ENCODE measurements around the gene SELENOM.
A peak's percentile ranks its signal among the peaks of the same experiment; 100 is the strongest.
"Not testable (repeated sequence)": the region's sequence is repeated elsewhere in the genome, so short reads cannot be mapped to it uniquely, and the experiment has no call there.

SELENOM gene

DNA sequence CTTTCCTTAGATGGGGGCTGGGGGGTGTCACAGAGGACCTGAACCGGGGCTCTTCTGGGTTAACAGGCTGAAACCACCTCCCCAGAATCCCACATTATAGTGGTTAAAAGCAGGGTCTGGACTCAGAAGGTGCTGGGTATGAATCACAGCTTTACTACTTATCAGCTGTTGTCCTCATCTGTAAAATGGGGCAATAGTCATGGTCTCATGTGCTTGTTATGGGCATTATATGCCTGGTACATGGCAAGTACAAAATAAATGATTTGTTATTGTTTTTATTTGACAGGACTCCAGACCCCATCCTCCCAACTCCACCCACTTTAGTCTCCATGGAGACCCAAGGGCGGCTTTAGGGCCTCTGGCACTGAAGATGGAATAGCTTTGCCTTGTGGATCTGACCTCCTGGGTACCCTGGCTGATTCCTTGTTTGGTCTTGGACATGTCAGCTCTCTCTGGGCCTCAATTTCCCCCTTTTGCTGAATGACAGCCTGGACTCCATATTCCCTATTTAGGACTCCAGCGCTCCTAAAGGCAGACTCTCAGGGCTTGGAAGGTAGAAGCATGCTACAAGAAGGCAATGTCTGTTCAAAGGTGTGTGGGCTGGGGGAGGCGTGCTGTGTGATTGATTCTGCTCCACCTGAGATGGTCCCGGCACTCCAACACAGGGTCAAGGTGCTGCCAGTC is 27.1 kb downstream of the SELENOM start:
- Histone ChIP-seq H3K9ac (ENCODE audit: low read length) (peak overlapping the region; percentile 93), H3K9me3 (ENCODE audit: control insufficient read depth, low read length) (no peaks in the 10 kb centered on the region), H3K4me3 (ENCODE audit: low read length) (peak overlapping the region; percentile 91), H3K36me3 (ENCODE audit: control insufficient read depth, insufficient read depth, low read length, severe bottlenecking) (no peaks in the 10 kb centered on the region), H3K4me1 (ENCODE audit: control insufficient read depth, insufficient read depth, low read length) (peaks cover 42% of the 10 kb centered on the region), H3K27me3 (replicated peaks; ENCODE audit: control insufficient read depth, insufficient read depth, low read length) (no peaks in the 10 kb centered on the region)
- no peak for DNase-seq (ENCODE audit: low read depth)

DNA sequence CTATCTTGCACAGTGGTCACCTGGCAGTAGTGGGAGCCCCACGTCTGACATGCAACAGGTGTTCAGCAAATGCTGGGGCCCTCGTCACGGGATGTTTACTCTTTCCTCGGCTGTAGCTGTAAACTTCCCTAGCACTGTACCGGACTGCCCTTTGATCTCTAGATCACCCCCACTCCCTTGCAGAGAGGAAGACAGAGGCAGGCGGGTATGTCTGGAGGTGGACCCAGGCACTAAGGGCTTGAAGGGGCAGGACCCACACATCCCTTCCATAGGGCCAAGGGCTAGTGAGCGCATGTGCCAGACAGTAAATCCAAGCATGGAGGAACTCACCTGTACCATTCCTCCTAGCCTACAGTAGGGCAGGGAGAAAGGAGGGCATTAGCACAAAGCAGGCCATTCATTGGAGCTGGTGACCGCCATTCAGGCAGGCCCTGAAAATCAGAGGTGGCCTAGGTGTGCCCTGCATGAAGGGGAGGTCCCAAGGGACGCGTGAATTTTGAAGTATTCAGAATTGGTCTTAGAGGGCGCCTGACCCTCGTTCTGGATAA is 28.2 kb downstream of the SELENOM start:
- Histone ChIP-seq H3K4me3 (ENCODE audit: low read length) (no peak overlapping the region), H3K4me1 (ENCODE audit: control insufficient read depth, insufficient read depth, low read length) (peaks cover 40% of the 10 kb centered on the region), H3K36me3 (ENCODE audit: control insufficient read depth, insufficient read depth, low read length, severe bottlenecking) (no peaks in the 10 kb centered on the region), H3K9ac (ENCODE audit: low read length) (no peak overlapping the region), H3K9me3 (ENCODE audit: control insufficient read depth, low read length) (no peaks in the 10 kb centered on the region), H3K27me3 (replicated peaks; ENCODE audit: control insufficient read depth, insufficient read depth, low read length) (no peaks in the 10 kb centered on the region)
- DNase-seq (ENCODE audit: low read depth): no peak

DNA sequence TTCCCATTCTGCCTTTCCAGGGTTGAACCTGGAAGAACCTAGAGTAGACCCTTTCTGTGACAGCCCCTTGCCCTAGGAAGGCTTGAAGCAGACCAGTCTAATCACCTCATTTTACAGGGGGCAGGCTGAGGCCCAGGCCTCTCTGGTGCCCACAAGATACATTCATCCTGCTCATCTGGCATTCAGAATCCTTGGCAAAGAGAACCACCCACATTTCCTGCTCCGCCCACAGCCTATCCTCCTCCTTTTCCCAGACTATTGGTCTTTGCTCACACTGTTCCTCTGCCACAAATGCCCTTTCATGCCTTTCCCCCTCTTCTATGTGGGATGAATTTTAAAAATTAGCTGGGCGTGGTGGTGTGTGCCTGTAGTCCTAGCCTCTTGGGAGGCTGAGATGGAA is 29.0 kb downstream of the SELENOM start:
- H3K9ac ChIP-seq (ENCODE audit: low read length); H3K27me3 ChIP-seq (replicated peaks; ENCODE audit: control insufficient read depth, insufficient read depth, low read length); H3K9me3 ChIP-seq (ENCODE audit: control insufficient read depth, low read length); H3K36me3 ChIP-seq (ENCODE audit: control insufficient read depth, insufficient read depth, low read length, severe bottlenecking); H3K4me3 ChIP-seq (ENCODE audit: low read length); DNase-seq (ENCODE audit: low read depth): not testable (repeated sequence)
- peaks cover 32% of the 10 kb centered on the region for H3K4me1 ChIP-seq (ENCODE audit: control insufficient read depth, insufficient read depth, low read length)

- Histone ChIP-seq H3K4me1 (ENCODE audit: control insufficient read depth, insufficient read depth, low read length) (peaks cover 26% of the 10 kb centered on the region), H3K4me3 (ENCODE audit: low read length) (no peak overlapping the region), H3K9ac (ENCODE audit: low read length) (no peak overlapping the region), H3K27me3 (replicated peaks; ENCODE audit: control insufficient read depth, insufficient read depth, low read length) (no peaks in the 10 kb centered on the region), H3K36me3 (ENCODE audit: control insufficient read depth, insufficient read depth, low read length, severe bottlenecking) (no peaks in the 10 kb centered on the region), H3K9me3 (ENCODE audit: control insufficient read depth, low read length) (no peaks in the 10 kb centered on the region)
- DNase-seq (ENCODE audit: low read depth): no peak
Observed at GRCh38 chr22:31077681-31078080, 29.7 kb downstream of the SELENOM start.

DNA sequence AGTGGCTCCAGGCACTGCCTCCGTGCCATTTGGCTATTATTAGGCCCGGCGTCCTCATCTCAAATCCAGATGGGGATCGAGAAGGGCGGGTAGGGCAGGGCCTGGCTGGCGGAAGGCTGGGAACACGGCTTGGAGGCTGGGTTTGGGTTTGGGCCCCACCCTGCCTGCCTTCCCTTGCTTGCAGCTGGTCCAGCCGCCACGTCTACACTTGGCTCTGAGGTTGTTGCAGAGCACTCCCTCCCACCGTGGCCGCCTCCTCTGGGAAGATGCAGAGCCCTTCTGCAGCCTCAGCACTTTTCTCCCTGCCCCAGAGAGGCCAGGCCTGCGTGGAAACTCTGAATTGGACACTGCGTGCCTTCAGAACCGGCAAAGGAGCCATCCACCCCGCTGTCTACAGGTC is 31.4 kb downstream of the SELENOM start:
- Histone ChIP-seq H3K4me1 (ENCODE audit: control insufficient read depth, insufficient read depth, low read length) (peaks cover 14% of the 10 kb centered on the region), H3K27me3 (replicated peaks; ENCODE audit: control insufficient read depth, insufficient read depth, low read length) (no peaks in the 10 kb centered on the region), H3K4me3 (ENCODE audit: low read length) (no peak overlapping the region), H3K9ac (ENCODE audit: low read length) (peak overlapping the region; percentile 83), H3K9me3 (ENCODE audit: control insufficient read depth, low read length) (no peaks in the 10 kb centered on the region), H3K36me3 (ENCODE audit: control insufficient read depth, insufficient read depth, low read length, severe bottlenecking) (no peaks in the 10 kb centered on the region)
- DNase-seq (ENCODE audit: low read depth): no peak

GRCh38 chr22:31073545-31074145 is 33.7 kb downstream of the SELENOM start:
- H3K36me3 ChIP-seq (ENCODE audit: control insufficient read depth, insufficient read depth, low read length, severe bottlenecking); H3K27me3 ChIP-seq (replicated peaks; ENCODE audit: control insufficient read depth, insufficient read depth, low read length); DNase-seq (ENCODE audit: low read depth); H3K9ac ChIP-seq (ENCODE audit: low read length); H3K4me1 ChIP-seq (ENCODE audit: control insufficient read depth, insufficient read depth, low read length); H3K4me3 ChIP-seq (ENCODE audit: low read length); H3K9me3 ChIP-seq (ENCODE audit: control insufficient read depth, low read length): not testable (repeated sequence)

GRCh38 chr22:31073125-31073524 is 34.2 kb downstream of the SELENOM start:
- H3K9ac ChIP-seq (ENCODE audit: low read length); H3K9me3 ChIP-seq (ENCODE audit: control insufficient read depth, low read length); H3K4me1 ChIP-seq (ENCODE audit: control insufficient read depth, insufficient read depth, low read length); H3K36me3 ChIP-seq (ENCODE audit: control insufficient read depth, insufficient read depth, low read length, severe bottlenecking); DNase-seq (ENCODE audit: low read depth); H3K27me3 ChIP-seq (replicated peaks; ENCODE audit: control insufficient read depth, insufficient read depth, low read length); H3K4me3 ChIP-seq (ENCODE audit: low read length): not testable (repeated sequence)

GRCh38 chr22:31069691-31070314 is 37.6 kb downstream of the SELENOM start:
- DNase-seq (ENCODE audit: low read depth); H3K9ac ChIP-seq (ENCODE audit: low read length): not testable (repeated sequence)

DNA sequence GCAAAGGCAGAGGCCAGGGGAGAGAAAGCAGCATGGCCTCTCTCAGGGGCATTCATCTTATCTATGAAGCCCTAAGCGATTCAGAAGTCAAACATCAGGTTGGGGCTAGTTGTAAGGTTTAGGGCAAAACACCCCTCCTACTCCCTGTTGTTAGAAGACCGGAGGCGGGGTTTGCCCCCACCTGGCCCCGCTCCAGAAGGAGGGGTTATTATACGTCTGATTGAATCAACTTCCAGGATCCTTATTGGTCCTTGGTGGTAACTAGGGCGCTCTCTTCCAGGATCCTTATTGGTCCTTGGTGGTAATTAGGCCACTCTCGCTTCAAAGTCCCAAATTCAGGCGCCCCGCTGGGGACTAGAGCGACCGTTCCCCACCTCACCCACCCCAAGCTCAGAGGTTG is 38.4 kb downstream of the SELENOM start:
- Histone ChIP-seq H3K4me1 (ENCODE audit: control insufficient read depth, insufficient read depth, low read length) (no peaks in the 10 kb centered on the region), H3K27me3 (replicated peaks; ENCODE audit: control insufficient read depth, insufficient read depth, low read length) (no peaks in the 10 kb centered on the region), H3K4me3 (ENCODE audit: low read length) (no peak overlapping the region), H3K9ac (ENCODE audit: low read length) (no peak overlapping the region), H3K9me3 (ENCODE audit: control insufficient read depth, low read length) (no peaks in the 10 kb centered on the region), H3K36me3 (ENCODE audit: control insufficient read depth, insufficient read depth, low read length, severe bottlenecking) (no peaks in the 10 kb centered on the region)
- no peak for DNase-seq (ENCODE audit: low read depth)

More at GRCh38 chr22:31069691-31070314, 37.6 kb downstream of the SELENOM start:
- not testable (repeated sequence) for H3K4me3 ChIP-seq (ENCODE audit: low read length); H3K36me3 ChIP-seq (ENCODE audit: control insufficient read depth, insufficient read depth, low read length, severe bottlenecking); H3K27me3 ChIP-seq (replicated peaks; ENCODE audit: control insufficient read depth, insufficient read depth, low read length); H3K4me1 ChIP-seq (ENCODE audit: control insufficient read depth, insufficient read depth, low read length); H3K9me3 ChIP-seq (ENCODE audit: control insufficient read depth, low read length)

DNA sequence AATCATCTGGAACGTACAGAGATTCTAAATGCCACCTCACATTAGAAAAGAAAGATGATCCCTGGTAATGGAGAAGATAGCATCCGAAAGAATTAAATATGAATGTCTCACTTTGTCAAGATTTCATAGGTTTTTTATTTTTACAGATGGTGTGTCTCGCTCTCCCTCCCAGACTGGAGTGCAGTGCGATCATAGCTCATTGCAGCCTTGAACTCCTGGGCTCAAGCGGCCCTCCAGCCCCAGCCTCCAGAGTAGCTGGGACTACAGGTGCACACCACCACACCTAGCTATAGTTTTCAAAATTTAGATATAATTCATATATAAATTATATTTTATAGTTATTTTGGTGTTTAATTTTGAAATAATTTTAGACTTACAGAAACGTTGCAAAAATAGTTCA is 43.0 kb downstream of the SELENOM start:
- DNase-seq (ENCODE audit: low read depth): no peak
- no peak overlapping the region for H3K9ac ChIP-seq (ENCODE audit: low read length)
- peaks cover 4% of the 10 kb centered on the region for H3K4me1 ChIP-seq (ENCODE audit: control insufficient read depth, insufficient read depth, low read length)
- H3K27me3 ChIP-seq (replicated peaks; ENCODE audit: control insufficient read depth, insufficient read depth, low read length): no peaks in the 10 kb centered on the region
- H3K4me3 ChIP-seq (ENCODE audit: low read length): no peak overlapping the region
- H3K36me3 ChIP-seq (ENCODE audit: control insufficient read depth, insufficient read depth, low read length, severe bottlenecking): no peaks in the 10 kb centered on the region
- H3K9me3 ChIP-seq (ENCODE audit: control insufficient read depth, low read length): no peaks in the 10 kb centered on the region

DNA sequence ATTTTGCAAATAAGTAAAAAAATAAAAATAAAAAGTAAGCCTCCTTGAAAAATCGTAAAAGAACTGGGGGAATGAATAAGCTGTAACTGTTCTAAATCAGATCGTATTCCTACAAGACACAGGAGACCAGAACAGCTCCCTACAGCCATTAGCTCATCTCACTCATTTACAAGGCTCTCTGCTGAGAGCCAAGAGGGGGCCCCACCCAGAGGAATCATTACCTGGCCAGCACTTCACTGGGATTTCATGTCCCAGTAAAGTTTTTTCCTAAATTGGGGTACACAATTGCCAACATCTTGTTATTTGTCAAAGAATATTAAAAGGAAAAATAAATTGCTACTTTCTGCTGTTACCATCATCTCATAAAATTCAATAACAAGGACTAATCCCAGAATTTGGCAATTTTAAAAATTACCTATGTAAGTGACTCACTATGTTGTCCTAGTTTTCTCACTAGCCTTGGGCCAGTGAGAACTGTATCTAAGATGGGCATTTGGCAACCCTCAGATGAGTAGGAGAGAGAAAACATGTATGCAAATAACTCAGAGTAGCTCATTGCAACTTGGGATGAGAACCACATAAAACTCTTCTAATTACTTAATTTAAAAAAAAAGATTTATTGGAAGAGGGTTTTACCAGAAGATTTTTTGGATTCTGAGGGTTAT is 44.7 kb downstream of the SELENOM start:
- Histone ChIP-seq H3K9ac (ENCODE audit: low read length) (no peak overlapping the region), H3K4me3 (ENCODE audit: low read length) (no peak overlapping the region), H3K27me3 (replicated peaks; ENCODE audit: control insufficient read depth, insufficient read depth, low read length) (no peaks in the 10 kb centered on the region), H3K4me1 (ENCODE audit: control insufficient read depth, insufficient read depth, low read length) (peaks cover 4% of the 10 kb centered on the region), H3K9me3 (ENCODE audit: control insufficient read depth, low read length) (no peaks in the 10 kb centered on the region), H3K36me3 (ENCODE audit: control insufficient read depth, insufficient read depth, low read length, severe bottlenecking) (no peaks in the 10 kb centered on the region)
- DNase-seq (ENCODE audit: low read depth): no peak

Measured in adipocyte (in vitro differentiated cells).